OCI-LY1 (cell line): ENCODE measurements around the gene TNFRSF21.

Source experiments
- H2AFZ ChIP-seq: fragments of 200-600 bp; sonication (generic), shearing (Covaris generic); 2 replicates; pipeline ENCODE4 v1.6.0; 2014; ENCODE audit warnings: antibody characterized with exemption, mild to moderate bottlenecking, low read length
- H3F3A ChIP-seq: fragments of 200-600 bp; sonication (generic), shearing (Covaris generic); 2 replicates; pipeline ENCODE4 v1.6.0; 2014; ENCODE audit warnings: mild to moderate bottlenecking, antibody characterized with exemption, low read length, moderate library complexity; ENCODE audit not compliant: insufficient read depth
- H3K27ac ChIP-seq: fragments of 200-600 bp; sonication (generic); 2 replicates; pipeline ENCODE4 v1.5.1; 2014; ENCODE audit warnings: low read length, mixed run types, mild to moderate bottlenecking, low read depth; ENCODE audit not compliant: poor library complexity, severe bottlenecking
- H3K27me3 ChIP-seq: fragments of 200-600 bp; sonication (generic); 2 replicates; pipeline ENCODE4 v1.6.0; 2014; ENCODE audit warnings: antibody characterized with exemption, mild to moderate bottlenecking, low read length, moderate library complexity; ENCODE audit not compliant: insufficient read depth
- H3K36me3 ChIP-seq: fragments of 200-600 bp; sonication (generic); 2 replicates; pipeline ENCODE4 v1.6.1; 2014; ENCODE audit warnings: mild to moderate bottlenecking, antibody characterized with exemption, low read length, moderate library complexity, mixed read lengths; ENCODE audit not compliant: insufficient read depth
- H3K4me1 ChIP-seq: fragments of 200-600 bp; sonication (generic); 2 replicates; pipeline ENCODE4 v1.5.1; 2014; ENCODE audit warnings: mild to moderate bottlenecking, low read length, moderate library complexity; ENCODE audit not compliant: insufficient read depth, severe bottlenecking
- H3K4me2 ChIP-seq: fragments of 200-600 bp; sonication (generic), shearing (Covaris generic); 2 replicates; pipeline ENCODE4 v1.6.1; 2014; ENCODE audit warnings: low read length
- H3K4me3 ChIP-seq: fragments of 200-600 bp; sonication (generic); 2 replicates; pipeline ENCODE4 v1.5.1; 2014; ENCODE audit warnings: low read length, low read depth, mild to moderate bottlenecking, mixed read lengths; ENCODE audit not compliant: poor library complexity, severe bottlenecking
- H3K79me2 ChIP-seq: fragments of 200-600 bp; shearing (Covaris generic); 2 replicates; pipeline ENCODE4 v1.6.1; 2016; ENCODE audit warnings: mixed run types, low read length, mixed read lengths; ENCODE audit not compliant: insufficient read depth
- H3K9ac ChIP-seq: fragments of 200-600 bp; sonication (generic), shearing (Covaris generic); 2 replicates; pipeline ENCODE4 v1.6.1; 2014; ENCODE audit warnings: mild to moderate bottlenecking, low read length, mixed read lengths
- H3K9me2 ChIP-seq: fragments of 200-600 bp; sonication (generic), shearing (Covaris generic); 2 replicates; pipeline ENCODE4 v1.6.1; 2014; ENCODE audit warnings: low read depth, mild to moderate bottlenecking, low read length, mixed read lengths
- H3K9me3 ChIP-seq: fragments of 200-600 bp; shearing (Covaris generic); 2 replicates; pipeline ENCODE4 v1.6.1; 2014; ENCODE audit warnings: low read length, mixed read lengths
- H4K20me1 ChIP-seq: fragments of 200-600 bp; sonication (generic), shearing (Covaris generic); 2 replicates; pipeline ENCODE4 v1.6.0; 2016; ENCODE audit warnings: mild to moderate bottlenecking, low read length; ENCODE audit not compliant: insufficient read depth
- EZH2 ChIP-seq: fragments of 200-600 bp; sonication (generic), shearing (Covaris generic); IDR thresholded peaks from 2 replicates; pipeline ENCODE4 v1.8.0; 2017; ENCODE audit warnings: borderline replicate concordance, mixed run types, mild to moderate bottlenecking, antibody characterized with exemption, low read length, moderate library complexity, mixed read lengths
- TF ChIP-seq, protein P1 (sequence below): fragments of 200-600 bp; sonication (generic), shearing (Covaris generic); IDR thresholded peaks from 2 replicates; pipeline ENCODE4 v1.5.1; 2017; ENCODE audit warnings: mild to moderate bottlenecking, antibody characterized with exemption, low read length, moderate library complexity, mixed read lengths

Gene TNFRSF21

DNA sequence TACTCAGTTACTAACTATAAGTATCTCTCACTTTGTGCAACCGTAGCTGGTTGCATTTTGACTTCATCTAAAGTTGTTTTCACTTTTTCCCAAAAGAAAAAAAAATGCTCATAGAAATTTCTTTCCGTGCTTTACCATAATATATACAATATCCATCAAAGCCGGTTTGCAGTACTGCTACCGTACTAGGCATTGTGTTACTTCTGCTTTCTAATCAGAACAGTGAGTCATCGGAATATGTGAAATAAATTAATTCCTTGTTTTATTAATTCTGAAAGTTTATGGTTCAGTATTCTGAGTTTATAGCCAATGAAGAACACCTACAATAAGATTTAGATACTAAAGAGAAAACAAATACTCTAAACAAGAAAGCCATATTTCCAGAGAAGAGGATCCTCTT, 72.5 kb downstream of the TNFRSF21 start:
- H3K36me3 ChIP-seq = no peaks in the 10 kb centered on the region

DNA sequence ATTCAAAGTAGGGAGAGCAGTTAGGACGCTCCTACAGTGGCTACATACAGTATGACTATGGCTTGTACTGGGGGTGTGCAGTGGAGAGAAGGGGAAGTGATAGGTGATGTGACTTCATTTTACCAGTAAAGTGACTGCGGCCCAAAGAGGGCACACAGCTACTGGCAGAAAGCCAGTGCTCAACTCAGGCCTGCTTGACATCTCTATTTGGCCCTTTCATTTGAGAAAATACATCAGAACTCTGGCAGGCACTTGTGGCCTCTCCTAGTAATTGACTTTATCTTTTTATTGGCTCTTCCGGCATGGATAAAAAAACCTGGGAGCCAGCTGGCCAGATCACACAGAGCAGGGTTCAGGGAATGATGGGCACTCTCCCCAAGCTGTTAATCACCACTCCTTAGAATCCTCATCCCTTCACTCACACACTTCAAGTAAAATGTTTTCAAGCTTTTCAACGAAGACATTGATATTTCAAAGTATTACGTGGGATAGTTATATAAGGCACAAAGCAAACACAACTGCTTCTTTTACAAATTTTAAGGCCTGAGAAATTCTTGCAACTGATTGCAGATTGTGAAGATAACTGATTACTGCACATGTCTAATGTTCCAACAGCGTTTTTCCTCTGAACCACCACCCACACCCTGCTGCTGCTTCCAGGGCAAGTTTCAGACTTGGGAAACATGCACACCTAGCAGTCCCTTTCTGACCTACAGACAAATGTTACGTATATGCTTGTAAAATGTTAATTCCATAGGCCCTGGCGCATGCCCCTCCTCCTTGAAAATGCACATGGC, 73.5 kb downstream of the TNFRSF21 start:
- Histone ChIP-seq H3K36me3 (no peaks in the 10 kb centered on the region), H3K4me2 (peak overlapping the region; percentile 26; the same call in 1 of the 2 replicates), H4K20me1 (no peaks in the 10 kb centered on the region), H3K27ac (peak overlapping the region; percentile 80), H3K9me2 (no peaks in the 10 kb centered on the region), H3K4me1 (peaks cover 42% of the 10 kb centered on the region), H3K9ac (peak overlapping the region; percentile 48), H3K9me3 (no peaks in the 10 kb centered on the region), H2AFZ (peak overlapping the region; percentile 31), H3F3A (no peaks in the 10 kb centered on the region), H3K79me2 (no peaks in the 10 kb centered on the region), H3K27me3 (no peaks in the 10 kb centered on the region), H3K4me3 (no peak overlapping the region)
- no peak for TF ChIP-seq EZH2
- TF ChIP-seq, protein P1, sequence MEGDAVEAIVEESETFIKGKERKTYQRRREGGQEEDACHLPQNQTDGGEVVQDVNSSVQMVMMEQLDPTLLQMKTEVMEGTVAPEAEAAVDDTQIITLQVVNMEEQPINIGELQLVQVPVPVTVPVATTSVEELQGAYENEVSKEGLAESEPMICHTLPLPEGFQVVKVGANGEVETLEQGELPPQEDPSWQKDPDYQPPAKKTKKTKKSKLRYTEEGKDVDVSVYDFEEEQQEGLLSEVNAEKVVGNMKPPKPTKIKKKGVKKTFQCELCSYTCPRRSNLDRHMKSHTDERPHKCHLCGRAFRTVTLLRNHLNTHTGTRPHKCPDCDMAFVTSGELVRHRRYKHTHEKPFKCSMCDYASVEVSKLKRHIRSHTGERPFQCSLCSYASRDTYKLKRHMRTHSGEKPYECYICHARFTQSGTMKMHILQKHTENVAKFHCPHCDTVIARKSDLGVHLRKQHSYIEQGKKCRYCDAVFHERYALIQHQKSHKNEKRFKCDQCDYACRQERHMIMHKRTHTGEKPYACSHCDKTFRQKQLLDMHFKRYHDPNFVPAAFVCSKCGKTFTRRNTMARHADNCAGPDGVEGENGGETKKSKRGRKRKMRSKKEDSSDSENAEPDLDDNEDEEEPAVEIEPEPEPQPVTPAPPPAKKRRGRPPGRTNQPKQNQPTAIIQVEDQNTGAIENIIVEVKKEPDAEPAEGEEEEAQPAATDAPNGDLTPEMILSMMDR = no peak

More for the DNA sequence above, 72.5 kb downstream of the TNFRSF21 start:
- no peaks in the 10 kb centered on the region for H3F3A ChIP-seq
- H3K9ac ChIP-seq = no peak overlapping the region
- H3K4me2 ChIP-seq = no peak overlapping the region
- H3K27me3 ChIP-seq = no peaks in the 10 kb centered on the region
- TF ChIP-seq, protein P1 = no peak
- no peak for TF ChIP-seq EZH2
- H4K20me1 ChIP-seq = no peaks in the 10 kb centered on the region
- no peak overlapping the region for H3K4me3 ChIP-seq
- no peaks in the 10 kb centered on the region for H3K9me3 ChIP-seq
- H2AFZ ChIP-seq = no peak overlapping the region
- no peaks in the 10 kb centered on the region for H3K79me2 ChIP-seq
- peaks cover 52% of the 10 kb centered on the region for H3K4me1 ChIP-seq
- H3K27ac ChIP-seq = no peak overlapping the region
- no peaks in the 10 kb centered on the region for H3K9me2 ChIP-seq

- H3K27ac ChIP-seq = peak overlapping the region; percentile 80
- no peak overlapping the region; the same call in 1 of the 2 replicates for H2AFZ ChIP-seq
- H3F3A ChIP-seq = no peaks in the 10 kb centered on the region
Observed at GRCh38 chr6:47235421-47235820, 74.3 kb downstream of the TNFRSF21 start.

More at GRCh38 chr6:47235421-47235820, 74.3 kb downstream of the TNFRSF21 start:
- Histone ChIP-seq H3K36me3 (no peaks in the 10 kb centered on the region), H3K79me2 (no peaks in the 10 kb centered on the region), H3K9me2 (no peaks in the 10 kb centered on the region), H3K4me2 (no peak overlapping the region; the same call in 1 of the 2 replicates), H3K9me3 (no peaks in the 10 kb centered on the region), H3K4me3 (no peak overlapping the region), H3K27me3 (no peaks in the 10 kb centered on the region), H3K9ac (no peak overlapping the region; the same call in 1 of the 2 replicates), H3K4me1 (peaks cover 40% of the 10 kb centered on the region), H4K20me1 (no peaks in the 10 kb centered on the region)
- TF ChIP-seq EZH2 = no peak
- TF ChIP-seq, protein P1 = no peak
